SK-N-SH treated with all-trans-retinoic acid at 6 μM for 48 hours (cell line): ENCODE results near the gene ST6GALNAC4.

Experiments
- ARNTL ChIP-seq: fragments of 450-650 bp; formaldehyde crosslinking; IDR thresholded peaks from 2 replicates; pipeline ENCODE4 v1.5.0; 2020; ENCODE audit warnings: low read depth, mild to moderate bottlenecking, moderate library complexity, borderline replicate concordance
- CREB5 ChIP-seq: fragments of 250-450 bp; sonication (Bioruptor Pico); IDR thresholded peaks from 2 replicates; pipeline ENCODE4 v1.5.1; 2020; ENCODE audit warnings: low read depth, mild to moderate bottlenecking, moderate library complexity
- ISL1 ChIP-seq: fragments of 250-450 bp; sonication (Bioruptor Pico); IDR thresholded peaks from 2 replicates; pipeline ENCODE4 v2.1.2; 2022; ENCODE audit warnings: mild to moderate bottlenecking, moderate library complexity
- OSR1 ChIP-seq: fragments of 250-450 bp; sonication (Bioruptor Pico); IDR thresholded peaks from 2 replicates; pipeline ENCODE4 v1.8.0; 2022; ENCODE audit warnings: moderate library complexity, mild to moderate bottlenecking, inconsistent platforms
- PATZ1 ChIP-seq: fragments of 250-450 bp; sonication (Bioruptor Pico); IDR thresholded peaks from 2 replicates; pipeline ENCODE4 v1.8.0; 2020; ENCODE audit warnings: mild to moderate bottlenecking, moderate library complexity, borderline replicate concordance
- RARB ChIP-seq: fragments of 250-450 bp; sonication (Bioruptor Pico); IDR thresholded peaks from 2 replicates; pipeline ENCODE4 v1.8.0; 2021; ENCODE audit warnings: mild to moderate bottlenecking, moderate library complexity
- TCF4 ChIP-seq: fragments of 250-450 bp; sonication (Bioruptor Pico); IDR thresholded peaks from 2 replicates; pipeline ENCODE4 v1.8.0; 2021; ENCODE audit warnings: mild to moderate bottlenecking, moderate library complexity, borderline replicate concordance
- ZFP3 ChIP-seq: fragments of 250-450 bp; sonication (Bioruptor Pico); IDR thresholded peaks from 2 replicates; pipeline ENCODE4 v1.5.0; 2020; ENCODE audit warnings: mild to moderate bottlenecking, moderate library complexity
- ZFP30 ChIP-seq: fragments of 450-650 bp; formaldehyde crosslinking; IDR thresholded peaks from 2 replicates; pipeline ENCODE4 v1.5.0; 2022; ENCODE audit warnings: mild to moderate bottlenecking, moderate library complexity
- ZNF565 ChIP-seq: fragments of 450-650 bp; formaldehyde crosslinking; conservative IDR thresholded peaks from 2 replicates; pipeline ENCODE4 v1.5.0; 2020; ENCODE audit warnings: low read depth, mild to moderate bottlenecking, moderate library complexity
- ZNF70 ChIP-seq: fragments of 450-650 bp; formaldehyde crosslinking; IDR thresholded peaks from 2 replicates; pipeline ENCODE4 v1.5.0; 2020; ENCODE audit warnings: mild to moderate bottlenecking, moderate library complexity
- TF ChIP-seq, protein P1 (sequence below): fragments of 250-450 bp; sonication (Bioruptor Pico); IDR thresholded peaks from 2 replicates; pipeline ENCODE4 v1.5.1; 2021; ENCODE audit warnings: mild to moderate bottlenecking, moderate library complexity

GRCh38 chr9:127937388-127938297 is 20.8 kb upstream of the ST6GALNAC4 start, which contains the start of gene DPM2:
- TF ChIP-seq ZNF70 (CRISPR knock-in tag), result no peak
- TF ChIP-seq PATZ1 (CRISPR knock-in tag), result no peak
- TF ChIP-seq ISL1 (CRISPR knock-in tag), result no peak
- TF ChIP-seq, protein P1, sequence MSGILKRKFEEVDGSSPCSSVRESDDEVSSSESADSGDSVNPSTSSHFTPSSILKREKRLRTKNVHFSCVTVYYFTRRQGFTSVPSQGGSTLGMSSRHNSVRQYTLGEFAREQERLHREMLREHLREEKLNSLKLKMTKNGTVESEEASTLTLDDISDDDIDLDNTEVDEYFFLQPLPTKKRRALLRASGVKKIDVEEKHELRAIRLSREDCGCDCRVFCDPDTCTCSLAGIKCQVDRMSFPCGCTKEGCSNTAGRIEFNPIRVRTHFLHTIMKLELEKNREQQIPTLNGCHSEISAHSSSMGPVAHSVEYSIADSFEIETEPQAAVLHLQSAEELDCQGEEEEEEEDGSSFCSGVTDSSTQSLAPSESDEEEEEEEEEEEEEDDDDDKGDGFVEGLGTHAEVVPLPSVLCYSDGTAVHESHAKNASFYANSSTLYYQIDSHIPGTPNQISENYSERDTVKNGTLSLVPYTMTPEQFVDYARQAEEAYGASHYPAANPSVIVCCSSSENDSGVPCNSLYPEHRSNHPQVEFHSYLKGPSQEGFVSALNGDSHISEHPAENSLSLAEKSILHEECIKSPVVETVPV (CRISPR knock-in tag), result no peak
- TF ChIP-seq ZNF565 (CRISPR knock-in tag), result no peak
- TF ChIP-seq ZFP30 (CRISPR knock-in tag), result no peak
- TF ChIP-seq RARB (CRISPR knock-in tag), result no peak
- TF ChIP-seq ARNTL (CRISPR knock-in tag), result no peak
- TF ChIP-seq ZFP3, result no peak
- no peak for TF ChIP-seq CREB5 (CRISPR knock-in tag)
- no peak for TF ChIP-seq OSR1 (CRISPR knock-in tag)
- no peak for TF ChIP-seq TCF4 (CRISPR knock-in tag)
